ENCODE measurements around the gene ZG16B.

- TF ChIP-seq CTCF (IDR thresholded peaks at IDR 0.05) = no peak
- no peak for TF ChIP-seq POLR2AphosphoS5 (IDR thresholded peaks at IDR 0.05; ENCODE audit: insufficient read depth in 1 of 2, low read depth in 1 of 2)
Measured at GRCh38 chr16:2813771-2814221, 16.3 kb upstream of the ZG16B start.

Measured in vagina (tissue), 2 donors.